ENCODE results near the gene FRAS1. TPM values are rescaled to one million over a fixed set of nuclear protein-coding genes. Genes with fewer than 3 reads are reported as not detected.

Gene FRAS1
- total and polyA plus RNA-seq, 2 of the 8 experiments (the other 6 are each of a cell fraction or from before 2014, with no cell fraction given): 38.5 to 109 TPM

- no peak for TF ChIP-seq BACH1 (IDR thresholded peaks at IDR 0.05; ENCODE audit: low read length)
- no peak for TF ChIP-seq TCF12 (IDR thresholded peaks at IDR 0.05; ENCODE audit: low read depth, low read length)
- TF ChIP-seq KDM1A (IDR thresholded peaks at IDR 0.05; ENCODE audit: borderline replicate concordance, low read length): no peak
- TF ChIP-seq GTF2F1 (IDR thresholded peaks at IDR 0.05; ENCODE audit: borderline replicate concordance, low read depth, low read length): no peak
Measured at GRCh38 chr4:78210694-78211410, 153.7 kb downstream of the FRAS1 start (continued).

Measured in H1 (cell line).